HuH-7.5 (cell line): ENCODE data around the gene SOST.

ENCODE experiments used
- DNase-seq: peaks from one replicate; pipeline ENCODE4 v3.0.0; 2011; ENCODE audit warnings: low spot score

SOST gene

DNA sequence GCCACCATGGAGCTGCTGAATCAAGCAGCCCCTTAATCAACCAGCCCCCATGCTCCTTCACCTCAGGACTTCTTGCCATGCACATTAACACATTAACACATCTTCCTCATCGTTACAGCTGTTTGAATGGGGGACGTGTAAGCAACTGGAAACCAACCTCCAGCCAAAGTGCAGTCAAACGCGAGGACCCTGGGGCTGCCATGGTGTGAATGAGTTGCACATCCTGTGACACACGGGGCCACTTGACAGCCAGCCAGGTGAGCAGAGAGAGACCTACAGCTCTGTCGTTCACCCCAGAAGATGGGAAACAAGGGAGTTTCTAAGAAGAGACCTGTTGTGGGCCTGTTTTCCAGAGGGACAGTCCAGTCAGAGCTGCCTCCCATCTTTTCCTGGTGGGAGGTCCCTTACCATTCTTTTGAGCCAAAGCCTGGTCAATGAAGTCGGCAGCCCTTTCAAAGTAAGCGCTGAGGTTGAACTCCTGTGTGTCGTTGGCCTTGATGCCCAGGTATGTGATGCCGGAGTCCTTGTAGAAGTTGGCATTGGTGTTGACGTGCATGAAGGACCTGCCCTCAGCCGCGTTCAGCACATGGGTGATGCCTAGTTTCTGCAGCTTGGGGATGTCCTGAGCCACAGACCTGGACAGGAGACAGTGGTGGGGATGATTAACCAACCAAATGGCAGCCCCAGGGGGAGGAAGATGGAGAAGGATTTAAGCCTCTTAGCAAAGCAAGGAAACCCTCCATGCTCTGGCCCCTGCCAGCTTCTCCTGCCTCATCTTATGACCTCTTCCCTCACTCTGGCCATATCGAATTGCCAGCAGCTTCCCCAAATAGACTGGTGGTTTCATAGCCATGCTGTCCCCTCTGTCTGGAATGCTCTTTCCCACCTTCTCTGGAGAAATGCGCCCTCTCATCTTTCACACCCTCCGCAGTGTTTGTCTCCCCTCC, 16.0 kb upstream of the SOST start:
- DNase-seq: no peak

DNA sequence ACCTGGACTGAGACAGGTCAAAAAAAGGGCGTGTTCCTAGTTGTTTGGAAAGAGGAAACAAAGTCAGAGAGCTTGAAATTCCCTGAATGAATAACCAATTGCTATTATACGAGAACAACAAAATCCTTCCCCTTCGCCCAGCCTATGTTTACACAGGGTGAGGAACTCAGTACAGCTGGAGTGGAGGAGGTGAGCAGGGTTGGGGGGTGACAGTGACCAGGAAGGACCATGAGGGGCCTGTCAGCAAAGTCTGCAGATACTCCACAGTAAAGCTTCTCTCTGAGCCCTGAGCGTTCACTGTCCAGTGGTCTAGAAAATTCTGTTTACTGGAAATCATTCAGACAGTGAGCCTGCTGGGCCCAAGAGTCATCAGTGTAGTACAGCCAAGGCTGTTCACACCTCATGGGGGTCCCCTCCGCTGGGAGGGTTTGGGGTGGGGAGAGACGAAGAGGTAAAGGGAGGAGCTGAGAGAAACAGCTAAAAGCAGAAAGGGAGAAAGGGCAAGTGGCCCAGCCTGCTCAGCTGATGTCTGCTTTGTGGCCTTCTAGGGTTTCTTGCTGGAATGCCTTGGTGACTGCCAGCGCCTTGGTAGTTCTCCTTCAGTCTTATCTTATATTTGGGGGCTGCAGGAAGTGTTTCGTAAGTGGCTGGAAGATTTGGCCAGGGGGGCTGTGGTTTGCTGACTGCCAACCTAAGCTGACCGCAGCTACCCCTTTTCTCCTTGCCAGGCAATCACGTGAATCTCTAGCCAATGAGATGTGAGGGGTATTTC, 14.5 kb upstream of the SOST start:
- no peak for DNase-seq

DNA sequence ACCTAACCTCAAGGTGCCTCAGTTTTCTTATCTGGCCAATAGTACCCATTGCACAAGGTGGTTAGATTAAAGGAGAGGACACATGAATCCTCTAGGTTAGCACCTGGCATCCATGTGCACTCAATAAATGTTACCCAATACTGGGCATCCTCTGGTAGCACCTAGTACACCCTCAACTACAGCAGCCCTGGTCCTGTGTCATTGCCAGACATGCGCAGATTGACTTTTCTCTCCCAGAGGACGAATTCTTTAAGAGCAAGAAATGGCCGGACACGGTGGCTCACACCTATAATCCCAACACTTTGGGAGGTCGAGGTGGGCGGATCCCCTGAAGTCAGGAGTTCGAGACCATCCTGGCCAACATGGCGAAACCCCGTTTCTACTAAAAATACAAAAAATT, 12.9 kb upstream of the SOST start:
- no peak for DNase-seq

DNA sequence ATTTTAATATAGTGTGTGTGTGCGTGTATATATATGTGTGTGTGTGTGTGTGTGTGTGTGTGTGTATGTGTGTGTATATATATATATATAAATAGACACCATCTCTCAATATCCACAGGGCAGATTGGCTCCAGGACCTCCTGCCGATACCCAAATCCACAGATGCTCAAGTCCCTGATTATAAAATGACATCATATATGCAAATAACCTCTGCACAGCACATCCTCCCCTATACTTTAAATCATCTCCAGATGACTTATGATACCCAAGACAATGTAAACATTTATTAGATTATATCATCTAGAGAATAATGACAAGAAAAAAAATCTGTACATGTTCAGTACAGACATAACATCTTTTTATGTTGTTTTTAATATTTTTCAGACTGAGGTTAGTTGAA, 12.4 kb upstream of the SOST start:
- DNase-seq: no peak

DNA sequence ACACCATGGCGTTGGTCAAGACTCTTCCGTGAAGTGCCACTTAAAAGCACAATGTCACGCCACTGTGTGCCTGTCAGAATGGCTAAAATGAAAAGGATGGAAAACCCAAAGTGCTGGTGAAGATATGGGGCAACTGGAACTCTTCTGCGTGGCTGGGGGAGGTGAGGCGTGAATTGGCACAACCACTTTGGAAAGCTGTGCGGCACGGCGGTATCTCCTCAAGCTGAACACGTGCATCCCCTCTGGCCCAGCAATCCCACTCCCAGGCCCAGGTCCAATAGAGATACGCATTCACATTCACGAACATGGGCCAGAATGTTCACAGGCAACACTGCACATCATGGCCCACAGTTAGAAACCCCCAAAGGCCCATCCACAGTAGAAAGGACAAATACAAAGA, 11.3 kb upstream of the SOST start:
- no peak for DNase-seq

DNA sequence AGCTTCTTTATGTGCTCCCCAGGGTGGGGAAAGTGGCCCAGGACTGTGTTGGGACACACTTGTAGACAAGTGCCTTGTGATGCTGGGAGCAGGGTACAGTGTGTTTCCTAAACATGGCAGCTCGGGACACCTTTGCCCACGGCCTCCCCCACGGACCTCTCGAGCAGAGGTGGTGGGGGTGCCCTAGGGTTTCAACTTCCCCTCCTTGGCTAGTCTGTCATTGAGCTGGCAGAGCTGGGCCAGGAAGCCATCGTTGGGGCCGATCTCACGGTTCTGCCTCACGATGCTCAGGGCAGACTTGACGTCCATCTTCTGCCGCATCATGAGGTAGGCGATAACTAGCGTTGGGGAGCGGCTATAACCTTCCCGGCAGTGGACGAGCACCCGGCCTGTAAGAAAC, 10.8 kb upstream of the SOST start:
- DNase-seq: no peak

DNA sequence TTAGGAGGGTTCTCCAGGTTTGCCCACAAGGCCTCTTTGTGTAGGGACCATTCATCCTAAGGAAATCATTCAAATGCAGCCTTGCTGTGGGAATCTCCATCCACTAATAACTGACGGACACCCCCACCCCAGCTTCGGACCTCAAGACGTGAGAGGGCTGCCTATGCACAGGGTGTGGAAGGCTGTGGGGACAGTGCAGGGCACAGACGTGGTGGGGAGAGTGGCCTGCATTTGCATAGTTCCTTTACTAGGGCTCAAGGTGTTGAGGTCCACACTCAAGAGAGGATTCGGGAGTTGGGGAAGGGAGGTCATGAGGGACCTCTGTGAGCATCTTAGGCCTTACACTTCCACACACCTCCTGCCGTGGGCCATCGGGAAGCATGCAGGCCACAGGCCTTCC, 10.4 kb upstream of the SOST start:
- DNase-seq: no peak

DNA sequence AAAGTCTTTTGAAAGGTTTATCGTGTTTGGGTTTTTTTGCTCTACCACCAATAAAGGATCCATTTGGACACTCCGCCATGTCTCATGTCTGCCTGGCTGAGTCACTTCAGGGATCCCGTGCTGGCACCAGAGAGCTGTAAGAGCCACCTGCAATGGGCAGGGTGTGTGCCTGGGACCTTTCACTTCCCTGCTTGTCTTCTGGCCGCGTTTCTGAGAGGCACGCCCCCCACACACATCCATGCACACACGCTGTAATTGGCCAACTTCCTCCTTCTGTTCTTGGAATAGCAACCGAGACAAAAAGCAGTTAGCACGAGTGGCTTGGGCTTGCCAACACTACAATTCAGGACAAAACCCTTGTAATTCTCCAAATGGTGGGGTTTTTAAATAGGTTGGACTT, 9.8 kb upstream of the SOST start:
- no peak for DNase-seq

DNA sequence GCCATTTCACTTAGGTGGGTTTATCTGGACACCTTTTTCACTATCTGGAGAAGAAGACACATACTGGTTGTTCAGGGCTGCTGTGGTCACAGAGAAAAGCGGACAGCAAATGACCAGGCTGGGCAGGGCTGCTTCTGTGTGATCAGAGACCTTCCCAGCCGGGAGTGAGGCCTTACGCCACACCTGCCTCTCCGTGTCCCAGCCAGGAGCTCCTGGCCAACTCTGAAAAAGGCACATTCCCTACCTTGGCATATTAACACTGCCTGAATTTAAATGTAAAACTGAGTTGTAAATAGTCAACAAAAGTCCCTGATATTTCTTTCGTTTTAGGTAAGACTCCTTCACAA, 9.1 kb upstream of the SOST start:
- no peak for DNase-seq

DNA sequence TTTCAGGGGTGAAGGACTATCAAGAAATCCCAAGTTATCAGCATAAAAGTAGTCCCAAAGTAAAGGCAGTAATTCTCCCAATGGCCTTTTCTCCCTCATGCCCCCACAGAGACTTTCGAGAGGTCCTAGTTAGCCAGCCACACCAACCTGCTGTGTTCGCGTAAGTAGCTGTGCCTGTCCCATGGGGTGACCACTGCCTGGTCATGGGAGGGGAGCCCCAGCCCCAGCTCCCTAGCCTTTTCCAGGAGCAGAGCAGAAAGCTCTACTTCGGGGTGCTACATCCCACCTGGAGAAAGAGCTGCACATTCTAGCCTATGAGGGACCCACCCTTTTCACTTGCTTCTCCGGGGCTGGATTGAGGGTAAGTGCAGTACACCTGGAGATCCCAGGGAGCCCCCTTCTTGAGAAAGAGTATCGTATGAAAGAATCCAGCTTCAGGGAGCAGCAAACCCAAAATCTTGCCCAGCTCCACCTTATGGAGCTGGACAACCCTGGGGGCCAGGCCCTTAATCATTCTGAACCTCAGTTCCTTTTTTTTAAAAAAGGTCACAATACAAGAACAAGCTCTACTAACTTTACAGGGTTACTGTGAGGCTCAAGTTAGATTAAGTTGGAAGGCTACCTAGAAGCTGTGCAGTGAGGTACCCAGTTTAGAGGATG, 8.6 kb upstream of the SOST start:
- DNase-seq: no peak

DNA sequence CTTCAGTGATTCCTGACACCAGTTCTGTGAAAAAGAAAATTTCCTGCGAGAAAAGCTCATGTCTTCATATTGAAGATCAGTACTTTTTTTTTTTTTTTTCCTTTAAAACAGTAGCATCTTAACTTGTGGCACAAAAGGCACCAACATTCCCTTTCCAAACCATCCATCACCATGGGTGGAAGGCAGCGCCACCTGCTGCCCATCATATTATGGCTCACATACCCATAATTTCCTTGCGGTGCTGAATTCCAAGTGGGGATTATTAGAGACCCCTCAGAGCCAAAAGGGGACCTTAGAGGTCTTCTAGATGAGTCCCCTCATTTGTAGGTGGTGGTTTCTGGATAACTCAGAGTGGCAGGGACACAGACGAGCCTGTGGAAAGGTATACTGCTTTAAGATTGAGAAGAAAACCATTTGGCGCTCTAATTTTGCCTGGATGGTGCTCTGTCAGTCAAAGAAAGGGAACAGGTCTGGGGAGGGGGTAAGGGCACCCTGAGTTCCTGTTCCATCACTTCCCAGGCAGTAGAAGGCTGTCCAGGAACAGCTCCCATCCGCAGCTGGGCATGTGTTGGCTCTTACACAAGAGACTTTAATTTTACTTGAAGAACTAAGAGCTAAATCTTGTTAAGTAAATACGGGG, 7.9 kb upstream of the SOST start:
- peak; percentile 56 for DNase-seq

DNA sequence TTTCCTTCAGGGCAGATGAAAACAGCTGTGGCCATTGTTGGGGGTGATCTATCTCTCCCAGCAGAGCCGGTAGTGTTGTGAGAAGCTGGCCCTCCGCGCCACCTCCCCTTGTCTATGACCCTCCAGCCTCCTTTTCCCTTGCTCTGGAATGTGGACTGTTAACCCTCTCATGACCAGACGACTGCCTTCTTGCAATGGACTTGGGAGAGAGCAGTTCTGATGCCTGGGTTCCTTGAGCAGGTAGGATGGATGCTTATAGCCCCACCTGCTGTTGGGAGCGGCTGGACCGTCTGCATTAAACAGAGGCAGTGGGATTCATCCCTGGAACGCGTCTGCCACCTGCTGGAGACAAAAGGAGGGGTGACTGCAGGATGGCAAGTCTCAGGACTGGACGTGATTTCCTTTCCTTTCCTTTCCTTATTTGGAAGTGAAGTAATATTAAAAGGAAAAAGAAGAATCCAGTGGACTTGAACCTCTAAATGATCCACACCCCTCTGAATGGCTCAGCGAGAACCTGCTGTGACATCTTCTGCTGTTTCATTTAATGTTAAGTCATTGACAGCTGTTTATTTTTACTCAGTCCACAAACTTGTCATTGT, 1.8 kb upstream of the SOST start:
- peak; percentile 94 for DNase-seq

DNA sequence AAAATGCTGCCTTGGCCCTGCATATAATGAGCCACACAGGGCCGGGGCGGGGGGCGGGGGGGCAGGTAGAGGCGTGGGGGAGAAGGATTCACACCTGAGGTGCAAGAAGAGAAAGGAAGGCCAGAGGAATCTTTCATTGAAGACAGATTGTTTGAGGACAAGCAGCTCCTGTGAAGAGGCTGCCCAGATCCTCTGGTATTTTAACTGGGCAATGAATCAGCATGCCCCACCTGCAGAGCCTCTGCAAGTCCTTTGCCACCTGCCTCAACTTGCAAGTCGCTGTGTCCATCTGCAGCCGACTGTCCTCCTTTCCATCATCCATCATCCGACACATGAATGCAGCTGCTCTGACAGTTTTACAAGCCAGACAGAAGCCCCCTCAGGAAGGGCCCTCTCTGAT, 1.2 kb upstream of the SOST start:
- DNase-seq: no peak

DNA sequence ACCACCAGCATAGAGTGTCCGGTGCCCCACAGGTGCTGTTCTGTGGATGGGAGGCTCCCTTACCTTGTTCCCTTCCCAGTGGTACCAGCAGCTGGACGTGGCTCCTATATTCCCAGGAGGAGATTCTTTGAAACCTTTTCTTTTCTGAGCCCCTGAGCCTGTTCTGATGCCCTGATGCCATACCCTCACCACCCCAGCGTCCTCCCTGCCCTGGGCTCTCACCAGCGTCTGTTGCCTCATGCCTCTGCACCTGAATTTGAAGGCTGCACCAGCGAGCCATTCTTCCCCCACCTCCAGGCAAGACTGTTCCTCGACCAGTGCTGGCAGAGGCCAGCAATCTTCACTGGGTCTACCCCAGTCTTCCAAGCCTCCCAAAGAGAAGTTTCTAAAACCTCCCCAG, 505 bp downstream of the SOST start:
- DNase-seq: no peak

DNA sequence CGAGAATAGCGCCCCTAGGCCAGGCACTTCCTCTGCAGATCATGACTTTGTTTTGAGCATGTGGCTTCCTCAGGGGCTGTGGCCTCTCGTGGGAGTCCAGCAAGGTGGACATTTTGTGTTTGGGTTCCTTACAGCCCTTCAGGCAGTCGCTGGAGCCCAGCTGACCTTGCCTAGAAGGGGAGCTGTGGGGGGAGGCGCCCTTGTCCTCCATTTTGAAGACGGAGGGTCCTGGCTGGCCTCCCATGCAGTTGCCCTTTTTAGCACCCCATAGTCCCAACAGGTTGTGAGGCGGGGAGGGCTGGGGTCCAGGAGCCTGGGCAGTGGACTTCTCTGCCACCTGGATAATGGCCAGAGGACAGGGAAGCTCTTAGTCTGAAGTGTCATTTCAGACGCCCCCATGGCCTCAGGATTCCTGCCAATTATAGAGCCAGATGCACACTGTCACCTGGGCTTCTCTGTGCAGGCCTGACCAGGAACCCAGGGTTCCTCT, 1.4 kb downstream of the SOST start:
- DNase-seq: no peak

DNA sequence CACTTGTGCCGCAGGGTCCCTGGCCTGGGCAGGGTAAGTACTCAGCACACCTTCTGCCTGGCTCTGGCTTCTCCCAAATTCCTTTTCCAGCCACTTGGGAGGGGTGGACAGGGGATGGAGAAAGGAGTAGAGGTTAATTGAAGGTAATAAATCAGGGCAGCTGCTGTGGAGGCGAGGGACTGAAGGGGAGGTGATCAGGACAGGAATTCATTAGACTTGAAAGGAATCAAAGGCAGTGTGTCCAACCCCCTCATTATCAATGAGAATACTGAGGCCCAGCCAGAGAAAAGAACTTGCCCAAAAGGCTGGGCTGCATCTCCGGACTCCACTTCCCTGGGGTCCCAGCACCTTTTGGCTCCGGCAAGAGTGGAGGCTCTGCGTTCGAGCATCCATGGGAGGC, 2.4 kb downstream of the SOST start:
- DNase-seq: no peak

DNA sequence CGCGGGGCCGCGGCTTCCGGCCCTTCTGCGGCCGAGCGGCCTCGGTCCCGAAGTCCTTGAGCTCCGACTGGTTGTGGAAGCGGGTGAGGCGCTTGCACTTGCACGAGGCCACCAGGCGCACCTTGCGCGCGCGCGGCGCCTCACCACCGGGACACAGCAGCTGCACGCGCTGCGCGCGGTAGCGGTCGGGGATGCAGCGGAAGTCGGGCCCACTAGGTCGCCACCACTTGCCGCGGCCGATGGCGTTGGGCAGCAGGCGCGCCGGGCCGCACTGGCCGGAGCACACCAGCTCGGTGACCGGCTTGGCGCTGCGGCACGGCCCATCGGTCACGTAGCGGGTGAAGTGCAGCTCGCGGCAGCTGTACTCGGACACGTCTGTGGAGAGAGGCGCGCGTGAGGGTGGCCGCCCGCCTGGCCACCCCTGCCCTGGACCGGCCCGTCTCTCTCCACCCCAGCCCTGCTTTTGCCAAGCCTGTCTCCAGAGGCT, 3.2 kb downstream of the SOST start:
- peak; percentile 45 for DNase-seq

DNA sequence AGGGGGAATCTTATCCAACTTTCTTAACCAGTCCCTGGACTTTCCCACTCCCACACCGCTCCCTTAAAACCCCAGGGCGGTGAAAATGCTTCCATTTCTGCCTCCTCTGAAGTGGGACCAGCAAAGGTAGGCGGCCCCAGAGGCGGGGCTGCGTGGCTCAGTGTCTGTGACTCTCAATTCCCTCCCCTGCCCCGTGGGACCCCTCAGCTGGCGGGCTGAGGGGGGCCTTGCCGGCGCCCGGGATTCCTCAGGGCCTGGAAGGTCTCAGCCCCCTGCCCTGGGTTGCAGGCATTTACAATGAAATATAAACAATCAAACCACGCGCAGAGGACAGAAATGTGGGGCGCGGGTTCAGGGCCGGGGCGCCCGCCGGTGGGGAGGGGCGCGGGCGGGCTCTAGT, 3.6 kb downstream of the SOST start:
- DNase-seq: no peak

DNA sequence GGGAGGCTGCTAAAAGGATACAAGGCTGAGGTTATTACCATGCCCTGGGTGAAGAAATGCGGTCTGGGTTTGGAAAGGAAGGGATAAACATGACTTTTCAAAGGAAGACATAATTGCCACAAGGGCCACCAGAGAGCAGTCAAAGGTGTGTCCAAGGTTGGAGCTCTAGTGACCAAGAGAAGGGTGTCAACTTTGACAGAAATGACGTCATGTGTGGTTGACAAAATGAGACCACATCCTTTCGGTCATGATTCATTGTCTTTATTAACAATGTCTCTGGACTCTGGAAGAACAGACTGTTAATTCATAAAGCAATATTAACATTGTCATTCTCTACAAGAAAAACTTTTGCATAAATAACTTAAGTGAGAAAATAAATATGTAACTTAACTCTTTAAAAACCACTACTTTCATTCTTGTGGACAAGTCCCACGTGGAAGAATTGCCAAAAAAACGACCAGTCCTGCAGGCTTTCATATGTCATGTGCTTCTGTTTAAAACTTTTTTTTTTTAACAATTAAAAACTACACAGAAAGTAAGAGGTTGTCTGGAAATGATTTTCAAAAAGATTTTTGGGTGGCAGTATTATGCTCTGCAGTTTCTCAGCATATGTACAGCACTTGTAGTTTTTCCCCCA, 5.0 kb downstream of the SOST start:
- no peak for DNase-seq

DNA sequence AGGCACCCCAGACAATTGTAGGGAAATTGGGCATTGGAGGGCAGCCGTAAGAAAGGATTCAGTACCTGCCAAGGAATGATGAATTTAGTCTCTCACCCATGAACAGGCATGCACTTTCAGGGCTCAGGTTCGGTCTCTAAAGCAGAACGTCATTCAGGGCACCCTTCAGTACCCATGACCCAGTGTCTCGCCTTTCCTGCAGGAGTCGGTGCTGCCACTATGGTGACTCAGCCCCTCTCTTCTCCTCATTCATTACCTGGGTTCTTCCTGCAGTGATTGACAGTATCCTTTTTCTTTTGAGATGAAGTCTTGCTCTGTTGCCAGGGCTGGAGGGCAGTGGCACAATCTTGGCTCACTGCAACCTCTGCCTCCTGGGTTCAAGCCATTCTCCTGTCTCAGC, 8.4 kb downstream of the SOST start:
- DNase-seq: no peak

DNA sequence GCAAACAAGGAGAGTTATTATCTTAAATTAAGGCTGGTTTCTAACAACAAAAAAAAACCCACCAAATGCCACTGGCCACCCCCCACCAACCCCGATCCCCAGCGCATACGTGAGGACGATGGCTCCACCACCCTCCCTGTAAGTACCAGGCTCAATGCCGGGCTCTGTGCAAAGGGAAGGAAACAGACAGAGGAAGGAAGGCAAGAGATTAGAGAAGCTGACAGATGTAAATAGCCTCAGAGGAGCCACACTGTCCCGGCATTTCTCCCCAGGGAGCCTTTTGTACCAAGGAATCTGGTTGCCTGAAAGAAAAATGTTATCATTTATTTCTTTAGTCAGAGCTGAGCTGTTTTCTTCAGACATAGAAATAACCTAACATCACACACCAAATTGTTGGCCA, 13.1 kb downstream of the SOST start:
- no peak for DNase-seq
